22Rv1 (cell line): ENCODE data around the gene SERPINE2.

Experiments
- ZFX ChIP-seq: fragments of 450-650 bp; IDR thresholded peaks from 2 replicates; pipeline ENCODE4 v1.6.1; 2017; ENCODE audit warnings: antibody characterized with exemption, borderline replicate concordance
- TF ChIP-seq, protein P1 (sequence below): fragments of 450-650 bp; IDR thresholded peaks from 2 replicates; pipeline ENCODE4 v1.5.1; 2017; ENCODE audit warnings: mild to moderate bottlenecking

DNA sequence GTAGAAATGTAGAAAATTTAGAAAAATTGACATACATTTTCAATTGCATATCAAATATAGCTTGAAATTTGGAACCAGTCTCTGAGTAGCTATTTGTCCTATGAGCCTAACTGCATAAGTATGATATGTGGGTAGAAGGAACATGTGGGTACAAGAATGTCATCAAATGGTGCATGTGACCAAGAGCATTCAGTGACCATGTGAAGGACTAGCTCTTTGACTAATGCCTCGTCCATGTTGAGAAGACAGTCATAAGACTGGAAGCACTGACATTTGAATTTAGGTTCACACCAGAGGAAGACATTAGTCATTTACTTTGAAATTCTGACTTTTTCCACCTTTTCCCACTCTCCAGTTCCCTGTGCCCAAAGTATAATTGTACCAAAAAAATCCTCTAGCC, 69.2 kb downstream of the SERPINE2 start:
- TF ChIP-seq, protein P1, sequence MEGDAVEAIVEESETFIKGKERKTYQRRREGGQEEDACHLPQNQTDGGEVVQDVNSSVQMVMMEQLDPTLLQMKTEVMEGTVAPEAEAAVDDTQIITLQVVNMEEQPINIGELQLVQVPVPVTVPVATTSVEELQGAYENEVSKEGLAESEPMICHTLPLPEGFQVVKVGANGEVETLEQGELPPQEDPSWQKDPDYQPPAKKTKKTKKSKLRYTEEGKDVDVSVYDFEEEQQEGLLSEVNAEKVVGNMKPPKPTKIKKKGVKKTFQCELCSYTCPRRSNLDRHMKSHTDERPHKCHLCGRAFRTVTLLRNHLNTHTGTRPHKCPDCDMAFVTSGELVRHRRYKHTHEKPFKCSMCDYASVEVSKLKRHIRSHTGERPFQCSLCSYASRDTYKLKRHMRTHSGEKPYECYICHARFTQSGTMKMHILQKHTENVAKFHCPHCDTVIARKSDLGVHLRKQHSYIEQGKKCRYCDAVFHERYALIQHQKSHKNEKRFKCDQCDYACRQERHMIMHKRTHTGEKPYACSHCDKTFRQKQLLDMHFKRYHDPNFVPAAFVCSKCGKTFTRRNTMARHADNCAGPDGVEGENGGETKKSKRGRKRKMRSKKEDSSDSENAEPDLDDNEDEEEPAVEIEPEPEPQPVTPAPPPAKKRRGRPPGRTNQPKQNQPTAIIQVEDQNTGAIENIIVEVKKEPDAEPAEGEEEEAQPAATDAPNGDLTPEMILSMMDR, result no peak
- TF ChIP-seq ZFX, result no peak
